ENCODE results near the gene MAB21L4.

MAB21L4 gene

GRCh38 chr2:240876035-240876474 is 19.9 kb downstream of the MAB21L4 start:
- DNase-seq, result no peak

DNA sequence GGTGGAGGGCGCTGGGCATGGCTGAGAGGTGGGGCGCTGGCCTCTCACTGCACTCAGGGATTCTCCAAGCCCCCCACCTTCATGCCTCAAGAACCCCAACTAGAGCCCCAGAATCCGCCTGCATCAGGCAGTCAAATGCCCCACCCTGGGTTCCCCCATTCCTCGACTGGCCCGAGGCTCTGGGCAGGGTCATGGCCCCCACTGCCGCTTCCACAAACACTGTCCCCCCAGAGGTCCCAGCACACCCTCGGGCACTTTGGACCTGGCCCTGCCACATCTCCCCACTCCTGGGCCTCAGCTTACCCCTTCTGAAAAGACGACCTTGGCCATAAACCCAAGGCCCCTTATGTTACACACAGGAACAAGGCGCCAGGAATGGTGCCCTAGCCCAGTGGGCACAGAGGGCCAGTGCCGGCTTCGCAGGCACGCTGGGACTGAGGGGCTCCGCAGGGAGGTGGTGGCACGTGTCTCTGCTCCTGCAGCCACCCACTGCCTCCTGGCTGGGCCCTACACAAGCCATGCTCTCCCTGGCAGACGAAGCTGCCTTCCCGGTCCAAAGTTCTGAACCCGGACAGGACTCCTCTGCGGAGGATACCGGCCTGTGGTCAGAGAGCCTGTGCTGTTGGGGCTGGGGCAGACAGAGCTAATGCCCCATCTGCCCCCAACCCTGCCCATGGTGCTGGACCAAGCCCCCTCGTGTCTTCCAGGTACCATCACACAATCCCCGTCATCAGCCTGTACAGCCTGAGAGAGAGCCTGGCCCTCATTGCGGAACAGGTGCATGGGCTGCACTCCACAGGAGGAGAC is 20.5 kb downstream of the MAB21L4 start:
- DNase-seq, result no peak

GRCh38 chr2:240874715-240875227 is 21.2 kb downstream of the MAB21L4 start:
- no peak for DNase-seq

GRCh38 chr2:240873805-240874714 is 21.9 kb downstream of the MAB21L4 start:
- DNase-seq, result no peak

DNA sequence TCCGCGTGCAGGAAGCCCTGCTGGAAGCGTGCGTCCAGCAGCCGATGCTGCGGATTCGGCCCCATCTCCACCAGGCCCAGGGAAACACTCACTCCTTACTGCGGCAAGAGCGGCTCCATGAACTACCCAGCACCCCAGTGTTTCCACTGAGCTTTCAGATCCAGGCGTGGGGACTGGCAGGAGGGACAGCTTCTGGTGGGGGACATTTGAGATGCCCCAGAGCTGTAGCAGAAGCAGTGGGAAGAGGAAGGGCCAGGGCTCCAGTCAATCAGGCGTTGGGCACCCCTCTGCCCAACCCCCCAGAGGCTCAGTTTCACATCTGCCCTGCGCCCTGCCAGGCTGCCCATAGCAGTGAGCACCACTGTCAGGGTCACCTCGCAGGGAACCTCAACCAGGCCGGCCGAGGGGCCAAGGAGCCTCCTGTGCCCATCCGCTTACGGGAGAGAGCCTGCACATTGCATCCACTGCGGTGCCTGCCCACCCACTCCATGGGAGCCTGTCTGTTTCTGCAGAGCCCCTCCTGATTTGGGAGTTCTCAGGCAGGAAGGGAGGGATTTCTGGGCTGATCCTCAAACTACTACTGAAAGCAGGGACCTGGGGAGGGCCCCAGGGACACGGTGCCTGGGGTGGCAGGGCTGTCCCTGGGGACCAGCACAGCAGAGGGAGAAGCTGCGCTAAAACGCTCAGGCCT is 22.7 kb downstream of the MAB21L4 start:
- no peak for DNase-seq

DNA sequence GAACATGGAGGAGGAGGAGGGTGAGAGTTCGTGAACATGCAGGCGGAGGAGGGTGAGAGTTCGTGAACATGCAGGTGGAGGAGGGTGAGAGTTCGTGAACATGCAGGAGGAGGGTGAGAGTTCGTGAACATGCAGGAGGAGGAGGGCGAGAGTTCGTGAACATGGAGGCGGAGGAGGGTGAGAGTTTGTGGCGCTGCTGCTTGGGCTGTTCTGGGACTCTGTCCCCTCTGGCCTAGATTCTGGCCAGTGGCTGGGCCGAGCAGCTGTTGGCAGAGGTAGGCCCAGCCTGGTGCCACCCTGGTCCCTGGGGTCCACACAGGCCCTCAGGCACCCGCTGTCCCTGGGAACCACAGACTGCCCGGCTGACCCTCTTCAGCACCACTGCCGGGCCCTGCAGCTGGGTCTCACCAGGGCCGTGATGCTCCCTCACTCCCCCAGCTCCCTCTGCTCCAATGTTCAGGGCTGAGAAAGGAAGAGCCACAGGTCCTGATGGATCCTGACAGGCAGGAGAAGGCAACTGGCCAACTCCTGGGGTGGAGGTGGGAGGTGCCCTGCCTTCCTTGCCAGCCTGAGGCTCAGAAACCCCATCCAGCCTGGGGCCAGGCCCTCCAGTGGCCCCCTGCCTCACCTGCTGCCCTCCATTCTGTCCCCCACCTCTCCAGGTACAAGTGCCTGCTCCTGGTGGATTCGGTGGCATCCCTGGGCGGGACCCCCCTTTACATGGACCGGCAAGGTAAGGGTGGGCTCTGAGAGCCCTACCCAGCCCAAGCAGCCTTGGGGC is 23.4 kb downstream of the MAB21L4 start:
- DNase-seq, result no peak

GRCh38 chr2:240871071-240871958 is 24.6 kb downstream of the MAB21L4 start:
- no peak for DNase-seq

DNA sequence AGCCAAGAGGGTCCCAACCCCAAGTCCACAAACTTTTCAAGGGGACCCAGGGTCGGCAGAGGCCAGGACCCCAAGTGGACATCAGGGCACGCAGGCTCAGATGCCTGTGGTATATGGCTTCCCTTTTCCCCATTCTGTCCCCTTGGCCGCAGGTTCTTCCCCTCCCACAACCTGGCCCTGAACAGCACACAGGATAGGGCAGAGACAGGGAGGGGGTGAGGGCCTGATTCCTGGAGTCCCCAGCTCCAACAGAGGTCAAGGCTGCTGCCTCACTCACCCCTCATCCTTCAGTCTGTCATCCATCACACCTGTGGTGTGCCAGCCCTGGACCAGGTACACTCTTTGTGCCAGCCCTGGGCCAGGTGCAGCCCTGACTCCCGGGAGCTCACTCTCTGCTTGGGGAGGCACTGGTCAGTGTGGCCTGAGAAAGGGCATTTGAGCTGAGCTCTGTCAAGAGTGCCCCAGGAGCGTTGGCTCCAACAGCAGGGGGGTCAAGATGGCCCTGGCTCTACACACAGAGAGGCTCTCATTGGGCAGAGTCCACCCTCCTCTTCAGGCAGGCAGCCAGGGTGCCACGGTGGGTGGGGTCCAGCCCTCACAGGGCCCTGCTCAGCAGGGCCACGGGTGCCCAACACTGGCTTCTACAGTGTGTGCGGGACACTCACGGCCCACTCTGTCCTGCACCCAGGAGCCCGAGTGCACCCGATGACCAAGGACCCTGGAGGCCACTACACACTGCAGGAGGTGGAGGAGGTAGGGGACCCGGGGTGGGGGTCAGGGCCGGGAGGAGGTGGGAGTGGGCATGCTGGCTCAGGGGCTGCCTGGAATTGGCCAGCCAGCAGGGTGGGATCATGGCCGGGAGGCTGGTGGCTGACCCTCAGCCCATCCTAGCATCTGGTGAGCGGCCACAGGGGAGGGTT is 25.7 kb downstream of the MAB21L4 start:
- no peak for DNase-seq

DNA sequence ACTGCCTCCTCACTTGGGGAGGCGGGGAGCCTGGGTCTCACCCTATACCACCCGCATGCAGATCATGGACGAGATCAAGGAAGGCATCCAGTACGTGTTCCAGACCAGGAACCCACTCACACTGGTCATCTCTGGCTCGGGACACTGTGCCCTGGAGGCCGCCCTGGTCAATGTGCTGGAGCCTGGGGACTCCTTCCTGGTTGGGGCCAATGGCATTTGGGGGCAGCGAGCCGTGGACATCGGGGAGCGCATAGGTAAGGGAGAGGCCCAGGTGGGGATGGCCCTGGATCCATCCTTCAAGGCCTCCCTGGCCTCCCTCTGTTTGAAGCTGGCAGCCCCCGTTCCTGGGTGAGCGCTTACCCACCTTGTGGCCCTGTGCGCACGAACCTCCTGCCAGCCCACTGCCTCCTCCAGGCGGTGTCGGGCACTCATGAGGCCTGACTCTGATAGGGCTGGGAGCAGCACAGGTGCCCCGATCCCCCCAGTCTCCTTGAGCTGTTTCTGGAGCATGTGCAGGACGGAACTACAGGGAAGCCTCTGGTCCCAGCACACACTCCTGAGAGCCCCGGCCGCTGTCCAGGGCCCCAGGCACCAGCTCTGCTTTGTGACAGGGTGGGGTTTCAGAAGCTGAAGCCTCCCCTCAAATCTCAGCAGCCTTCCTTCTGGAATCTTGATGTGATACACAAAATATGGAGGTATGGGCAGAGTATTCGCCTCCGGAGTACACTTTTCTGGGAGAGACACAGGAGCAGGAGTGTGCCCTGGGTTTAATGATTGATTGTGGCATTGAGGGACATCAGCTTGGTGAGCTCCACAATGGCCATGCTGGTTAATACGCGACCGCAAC is 26.6 kb downstream of the MAB21L4 start:
- no peak for DNase-seq

GRCh38 chr2:240868286-240869108 is 27.5 kb downstream of the MAB21L4 start, which contains the start of gene AGXT:
Gene AGXT (plus strand): TSS chr2:240868824. CDS start chr2:240868866, 42 bp downstream.
- DNase-seq, result no peak

DNA sequence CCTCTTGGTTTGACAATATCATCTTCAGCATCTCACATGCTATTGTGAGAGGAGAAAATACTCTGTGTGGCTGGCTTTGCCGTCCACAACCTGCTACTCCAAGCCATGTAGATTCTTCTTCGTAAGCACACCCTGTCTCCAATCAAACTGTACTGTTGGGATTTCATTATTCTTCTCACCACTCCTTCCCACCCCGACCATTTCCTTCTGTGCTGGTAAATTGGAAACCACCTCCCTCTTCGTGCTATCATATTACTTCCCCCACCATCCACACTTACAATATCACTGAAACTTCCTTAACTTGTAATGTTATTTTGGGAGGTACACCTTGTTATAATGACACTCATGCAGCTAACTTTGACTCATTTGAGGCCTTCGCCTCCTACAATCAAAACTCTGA is 30.6 kb downstream of the MAB21L4 start:
- no peak for DNase-seq

DNA sequence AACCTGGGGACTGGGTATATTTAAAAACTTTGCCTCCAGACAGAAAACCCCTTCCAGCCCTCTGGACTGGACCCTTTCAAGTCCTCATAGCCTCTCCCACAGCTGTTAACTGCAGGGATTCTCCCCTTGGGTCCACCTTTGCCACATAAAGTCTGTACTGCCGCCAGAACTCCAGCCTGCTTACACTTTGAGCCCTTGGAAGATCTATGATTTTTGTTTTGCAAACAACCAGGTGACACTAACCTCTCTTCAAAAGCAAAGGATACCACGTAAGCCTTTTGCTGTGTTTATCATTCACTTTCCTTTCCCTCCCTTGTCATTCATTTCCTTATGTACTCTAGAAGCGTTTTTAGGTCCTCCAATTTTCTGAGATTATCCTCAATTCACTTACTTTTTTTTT is 31.5 kb downstream of the MAB21L4 start:
- no peak for DNase-seq

DNA sequence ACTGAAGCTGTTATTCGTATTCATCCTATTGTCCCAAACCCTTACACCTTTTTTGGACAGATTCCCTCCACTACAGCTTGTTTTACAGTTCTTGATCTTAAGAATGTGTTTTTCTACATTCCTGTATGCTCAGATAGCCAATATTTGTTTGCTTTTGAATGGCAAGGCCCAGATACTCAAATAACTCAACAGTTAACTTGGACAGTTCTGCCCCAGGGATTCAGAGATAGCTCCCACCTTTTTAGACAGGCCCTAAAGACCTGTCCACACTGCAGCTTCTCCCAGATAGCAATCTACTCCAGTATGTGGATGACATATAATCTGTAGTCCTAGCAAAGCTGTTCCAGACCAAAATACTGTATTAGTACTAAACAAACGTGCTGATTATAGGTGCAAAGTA is 34.4 kb downstream of the MAB21L4 start:
- no peak for DNase-seq

- DNase-seq, result no peak
Measured at GRCh38 chr2:240858871-240859270, 37.1 kb downstream of the MAB21L4 start.

DNA sequence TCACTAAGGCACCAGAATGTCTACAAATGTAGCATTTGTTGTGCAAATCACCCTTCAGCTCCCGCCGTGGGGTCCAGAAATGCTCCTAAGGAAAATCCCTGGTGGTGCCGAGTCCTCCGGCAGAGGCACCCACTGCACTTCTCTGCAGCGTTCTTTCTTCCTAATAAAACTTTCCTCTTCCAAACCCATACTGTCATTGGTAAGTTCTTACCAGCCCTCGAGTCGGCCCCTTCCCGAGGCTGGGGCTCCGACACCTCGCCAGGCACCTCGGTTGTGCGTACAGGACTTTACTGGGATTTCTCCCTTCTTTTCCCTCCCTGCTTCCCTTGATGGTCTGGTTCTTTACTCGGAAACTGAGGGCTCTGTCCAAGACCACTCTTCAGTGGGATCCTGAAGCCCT is 37.6 kb downstream of the MAB21L4 start:
- DNase-seq, result no peak

DNA sequence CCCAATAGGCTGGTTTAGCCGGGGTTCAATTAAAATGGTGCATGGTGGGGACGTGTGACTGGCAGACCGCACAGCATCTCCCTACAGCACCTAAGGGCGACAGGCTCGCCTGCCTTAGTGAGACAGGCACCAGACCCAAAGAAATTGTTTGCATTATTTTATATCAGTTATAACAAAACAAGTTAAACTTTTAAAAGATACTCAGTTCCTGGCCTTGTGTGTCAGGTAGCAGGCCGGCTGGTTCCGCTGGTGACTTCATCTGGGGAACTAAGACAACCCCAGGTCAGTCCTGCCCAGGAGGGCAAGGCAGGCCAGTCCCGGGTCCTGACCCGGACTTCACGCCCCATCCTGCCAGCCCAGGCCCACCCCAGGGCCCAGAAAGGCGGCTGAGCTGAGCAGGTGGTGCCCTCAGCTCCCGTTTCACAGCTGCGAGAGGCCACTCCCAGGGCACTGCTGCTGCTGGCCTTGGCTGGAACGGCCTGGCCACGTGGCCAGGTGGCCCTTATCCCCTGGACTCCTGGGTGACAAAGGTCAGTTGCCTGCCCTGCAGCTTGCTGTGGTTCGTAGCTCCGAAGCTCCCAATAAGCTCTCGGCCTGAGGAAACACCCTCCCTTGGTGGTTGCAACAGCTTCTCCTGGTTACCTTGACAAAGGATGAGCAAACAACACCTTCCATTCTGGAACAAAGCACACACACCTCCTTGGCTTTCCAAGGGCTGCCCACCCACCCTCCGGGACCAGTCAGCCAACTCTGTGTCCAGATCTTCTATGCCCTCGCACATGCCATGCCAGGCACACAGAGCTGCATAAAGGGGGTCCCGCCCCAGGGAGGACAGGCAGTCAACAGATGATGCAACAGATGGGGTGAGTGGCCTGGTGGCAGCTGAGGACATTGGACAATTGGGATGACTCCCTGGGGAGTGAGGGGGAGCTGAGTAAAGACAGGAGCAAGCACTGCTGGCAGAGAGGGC is 38.6 kb downstream of the MAB21L4 start:
- DNase-seq, result no peak
